Vagina (tissue), 2 donors: ENCODE measurements around the gene ZFYVE1.

ENCODE experiments used
- CTCF ChIP-seq, 3 experiments: fragments of 450-650 bp in 2 of 3; fragments of 200-600 bp in 1 of 3; sonication (generic) in 1 of 3; IDR thresholded peaks; one replicate each; pipeline ENCODE4 v1.5.1; 2017 to 2019; ENCODE audit warnings: antibody characterized with exemption in 3 of 3, mild to moderate bottlenecking in 2 of 3, moderate library complexity in 2 of 3
- POLR2A ChIP-seq, 2 donors: fragments of 450-650 bp; IDR thresholded peaks; one replicate each; pipeline ENCODE4 v1.6.1; 2017; ENCODE audit warnings: antibody characterized with exemption in 2 of 2, mild to moderate bottlenecking in 2 of 2, moderate library complexity in 2 of 2
- POLR2AphosphoS5 ChIP-seq, 2 donors: sonication (generic); formaldehyde crosslinking; IDR thresholded peaks; one replicate each; pipeline ENCODE4 v1.9.0; 2017; ENCODE audit warnings: antibody characterized with exemption in 2 of 2, mild to moderate bottlenecking in 2 of 2, low read depth in 1 of 2; ENCODE audit not compliant: insufficient read depth in 1 of 2

GRCh38 chr14:72921396-72921795, 105.5 kb downstream of the ZFYVE1 start:
- no peak for TF ChIP-seq CTCF (IDR thresholded peaks at IDR 0.05)
- TF ChIP-seq POLR2A (IDR thresholded peaks at IDR 0.05), result no peak
- TF ChIP-seq POLR2AphosphoS5 (IDR thresholded peaks at IDR 0.05; ENCODE audit: insufficient read depth in 1 of 2, low read depth in 1 of 2), result no peak
